Skin epidermis (tissue), 12 donors: ENCODE results near the gene NEK2.
"Not testable (repeated sequence)": the region's sequence is repeated elsewhere in the genome, so short reads cannot be mapped to it uniquely, and the experiment has no call there.

Experiments used
- H3K27ac ChIP-seq, 21 experiments: fragments of 200-600 bp; sonication (generic) in 11 of 21; one replicate each; pipeline ENCODE4 v1.5.0; 2020; ENCODE audit warnings: mild to moderate bottlenecking in 3 of 21, inconsistent platforms in 2 of 21, moderate library complexity in 2 of 21
- H3K4me3 ChIP-seq, 7 experiments: fragments of 200-600 bp; sonication (generic) in 2 of 7; one replicate each; pipeline ENCODE4 v1.5.0; 2020; ENCODE audit warnings: inconsistent platforms in 2 of 7, mild to moderate bottlenecking in 2 of 7, moderate library complexity in 1 of 7

NEK2 gene

DNA sequence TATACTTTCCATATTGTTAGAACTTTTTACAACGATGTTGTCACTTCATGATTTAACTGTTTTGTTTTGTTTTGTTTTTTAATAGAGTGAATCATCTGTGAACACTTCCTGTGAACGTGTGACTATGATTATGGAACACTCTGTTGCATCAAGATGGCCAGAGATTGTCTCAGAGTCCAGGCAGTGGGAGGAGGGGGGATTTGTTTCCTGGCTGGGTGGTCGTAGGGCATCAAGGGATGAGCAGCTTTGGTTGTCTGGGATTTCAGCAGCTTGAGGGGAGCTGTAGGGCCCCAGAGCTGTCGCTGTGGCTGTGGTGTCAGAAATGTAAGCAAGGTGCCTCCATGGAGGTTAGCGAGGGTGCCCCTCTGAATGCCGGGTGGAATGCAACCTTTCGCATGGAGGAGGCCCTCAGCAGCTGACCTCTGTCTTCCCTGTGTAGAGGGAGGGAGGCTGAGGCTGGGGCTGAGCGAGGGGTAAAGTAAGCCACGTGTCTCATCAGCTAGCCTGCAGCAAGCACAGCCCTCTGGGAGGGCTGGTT, 21.4 kb downstream of the NEK2 start:
- Histone ChIP-seq H3K27ac (no peak overlapping the region), H3K4me3 (no peak overlapping the region)

DNA sequence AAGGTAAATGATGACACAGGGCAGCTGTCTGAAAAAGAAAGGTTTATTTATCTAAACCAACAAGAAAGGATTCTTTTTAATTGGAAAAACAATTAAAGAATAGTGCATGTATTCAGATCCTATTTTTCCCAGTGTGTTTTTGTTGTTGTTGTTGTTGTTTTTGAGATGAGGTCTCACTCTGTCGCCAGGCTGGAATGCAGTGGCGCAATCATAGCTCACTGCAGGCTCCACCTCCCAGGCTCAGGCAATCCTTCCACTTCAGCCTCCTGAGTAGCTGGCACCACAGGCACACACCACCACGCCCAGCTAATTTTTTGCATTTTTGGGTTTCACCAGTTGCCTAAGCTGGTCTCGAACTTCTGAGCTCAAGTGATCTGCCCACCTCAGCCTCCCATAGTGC, 22.1 kb downstream of the NEK2 start:
- Histone ChIP-seq H3K27ac (no peak overlapping the region), H3K4me3 (no peak overlapping the region)

DNA sequence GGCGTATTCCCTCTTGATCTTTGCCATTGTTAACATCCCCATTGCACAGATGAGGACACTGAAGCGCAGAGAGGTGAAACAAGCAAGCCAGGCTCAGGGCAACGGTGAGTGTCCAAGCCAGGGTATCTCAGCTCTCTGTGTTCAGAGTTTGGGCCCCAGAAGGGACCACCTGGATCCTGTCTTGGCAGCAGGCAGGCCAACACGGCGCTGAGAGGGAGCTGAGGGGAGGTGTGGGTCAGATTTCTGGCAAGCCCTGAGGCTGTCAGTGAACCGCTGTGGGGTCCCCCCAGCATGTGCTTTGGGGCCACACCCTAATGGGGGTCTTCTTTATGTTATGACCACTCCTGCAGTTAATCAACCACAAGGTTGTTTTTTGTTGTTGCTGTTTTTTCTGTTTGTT, 23.1 kb downstream of the NEK2 start:
- Histone ChIP-seq H3K4me3 (no peak overlapping the region), H3K27ac (no peak overlapping the region)

- no peak overlapping the region for H3K27ac ChIP-seq
- no peak overlapping the region for H3K4me3 ChIP-seq
Measured at GRCh38 chr1:211650904-211651303, 24.5 kb downstream of the NEK2 start.

- H3K4me3 ChIP-seq, result no peak overlapping the region
- no peak overlapping the region for H3K27ac ChIP-seq
Measured at GRCh38 chr1:211648980-211649934, 26.2 kb downstream of the NEK2 start.

GRCh38 chr1:211648336-211648735, 27.1 kb downstream of the NEK2 start:
- Histone ChIP-seq H3K27ac (peak overlapping the region in 1 of 21 experiments; percentile 29), H3K4me3 (no peak overlapping the region)

GRCh38 chr1:211647711-211648121, 27.7 kb downstream of the NEK2 start:
- H3K27ac ChIP-seq, result peak overlapping the region in 1 of 21 experiments; percentile 29
- H3K4me3 ChIP-seq, result no peak overlapping the region

- Histone ChIP-seq H3K4me3 (no peak overlapping the region), H3K27ac (no peak overlapping the region)
Measured at GRCh38 chr1:211646566-211646965, 28.9 kb downstream of the NEK2 start.

DNA sequence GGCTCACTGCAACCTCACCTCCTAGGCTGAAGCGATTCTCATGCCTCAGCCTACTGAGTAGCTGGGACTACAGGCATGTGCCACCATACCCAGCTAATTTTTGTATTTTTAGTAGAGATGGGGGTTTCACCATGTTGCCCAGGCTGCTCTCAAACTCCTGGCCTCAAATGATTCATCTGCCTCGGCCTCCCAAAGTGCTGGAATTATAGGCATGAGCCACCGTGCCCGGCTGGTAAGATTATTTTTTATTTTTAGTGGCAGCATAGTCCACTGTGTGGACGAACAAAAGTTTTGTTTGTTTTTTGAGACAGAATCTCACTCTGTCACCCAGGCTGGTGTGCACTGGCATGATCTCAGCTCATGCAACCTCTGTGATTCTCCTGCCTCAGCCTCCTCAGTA, 29.8 kb downstream of the NEK2 start:
- not testable (repeated sequence) for H3K4me3 ChIP-seq, H3K27ac ChIP-seq

- H3K27ac ChIP-seq, result no peak overlapping the region
- H3K4me3 ChIP-seq, result no peak overlapping the region
Measured at GRCh38 chr1:211644653-211645052, 30.8 kb downstream of the NEK2 start.

DNA sequence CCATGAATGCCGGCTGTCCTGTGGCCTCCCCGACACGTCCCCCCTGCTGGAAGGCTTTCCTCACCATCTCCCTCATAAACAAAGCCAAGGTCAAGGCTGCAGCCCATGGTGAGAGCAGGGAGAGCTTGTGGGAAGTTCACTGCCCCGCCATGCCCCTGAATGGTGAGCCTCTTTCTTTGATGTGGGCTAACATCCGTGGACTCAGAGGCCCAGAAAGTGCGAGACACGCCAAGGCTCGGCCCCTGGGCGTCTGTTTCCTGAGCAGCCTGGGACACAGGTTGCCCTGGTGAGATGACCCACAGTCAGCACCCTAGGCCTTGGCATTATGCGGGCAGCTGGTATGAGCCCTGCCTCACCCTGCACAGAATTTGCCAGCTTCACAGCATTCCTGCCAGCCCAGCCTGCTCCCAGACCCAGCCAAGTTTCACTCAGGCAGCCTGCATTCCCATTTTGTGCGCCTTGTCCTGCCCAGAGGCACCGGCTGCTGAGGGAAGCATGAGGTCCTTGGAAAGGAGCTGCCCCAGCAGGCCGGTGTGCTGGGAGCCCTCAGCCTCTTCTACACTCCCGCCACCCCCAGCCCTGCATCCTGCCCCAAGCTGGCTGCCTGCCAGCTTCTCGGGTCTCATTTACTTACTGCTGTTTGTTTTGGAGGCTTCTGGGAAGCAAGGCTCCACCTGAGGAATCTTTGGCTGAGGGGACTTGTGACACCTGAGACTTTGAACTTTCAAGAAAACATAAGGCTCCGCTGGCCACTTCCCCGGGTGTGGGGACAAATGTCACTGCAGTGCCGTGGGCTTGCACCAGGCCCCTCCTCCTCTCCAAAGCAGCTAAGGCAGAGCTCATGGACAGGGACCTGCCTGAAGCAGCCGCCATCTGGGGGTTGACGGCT, 31.9 kb downstream of the NEK2 start:
- Histone ChIP-seq H3K4me3 (no peak overlapping the region), H3K27ac (peak overlapping the region in 4 of 21 experiments; percentile 10 to 27 (median 22))

DNA sequence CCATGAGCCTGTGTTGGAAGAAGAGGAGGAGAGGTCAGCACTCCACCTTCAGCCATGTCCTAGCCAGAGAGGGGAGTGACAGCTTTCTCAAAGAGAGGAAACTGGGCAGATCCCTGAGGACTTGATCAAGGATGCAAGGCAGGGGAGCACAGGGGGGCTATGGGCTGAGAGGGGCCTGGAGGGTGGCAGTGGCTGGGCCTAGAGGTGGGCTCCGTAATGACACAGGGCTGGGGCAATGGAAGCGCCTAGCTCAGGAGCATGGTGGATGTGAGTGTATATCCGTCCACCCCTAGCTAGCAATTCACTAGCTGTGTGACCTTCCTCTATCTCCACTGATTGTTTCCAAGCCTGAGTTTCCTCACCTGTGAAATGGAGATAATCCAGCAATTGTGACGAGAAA, 32.6 kb downstream of the NEK2 start:
- no peak overlapping the region for H3K4me3 ChIP-seq
- no peak overlapping the region for H3K27ac ChIP-seq

DNA sequence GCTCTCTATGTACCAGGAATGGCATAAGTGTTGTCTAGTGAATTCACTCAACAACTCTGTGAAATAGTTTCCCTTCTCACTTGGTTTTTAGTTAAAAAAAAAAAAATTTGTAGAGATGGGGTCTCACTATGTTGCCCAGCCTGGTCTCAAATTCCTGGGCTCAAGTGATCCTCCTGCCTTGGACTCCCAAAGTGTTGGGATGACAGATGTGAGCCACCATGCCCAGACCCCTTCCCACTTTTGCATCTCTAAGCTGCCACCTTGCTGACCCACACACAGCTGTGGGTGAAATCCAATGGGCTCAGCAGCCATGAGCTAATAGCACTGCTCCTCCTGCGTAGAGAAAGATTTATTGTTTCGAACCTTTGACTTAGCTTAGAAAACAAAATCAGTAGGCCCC, 33.5 kb downstream of the NEK2 start:
- H3K27ac ChIP-seq, result no peak overlapping the region

DNA sequence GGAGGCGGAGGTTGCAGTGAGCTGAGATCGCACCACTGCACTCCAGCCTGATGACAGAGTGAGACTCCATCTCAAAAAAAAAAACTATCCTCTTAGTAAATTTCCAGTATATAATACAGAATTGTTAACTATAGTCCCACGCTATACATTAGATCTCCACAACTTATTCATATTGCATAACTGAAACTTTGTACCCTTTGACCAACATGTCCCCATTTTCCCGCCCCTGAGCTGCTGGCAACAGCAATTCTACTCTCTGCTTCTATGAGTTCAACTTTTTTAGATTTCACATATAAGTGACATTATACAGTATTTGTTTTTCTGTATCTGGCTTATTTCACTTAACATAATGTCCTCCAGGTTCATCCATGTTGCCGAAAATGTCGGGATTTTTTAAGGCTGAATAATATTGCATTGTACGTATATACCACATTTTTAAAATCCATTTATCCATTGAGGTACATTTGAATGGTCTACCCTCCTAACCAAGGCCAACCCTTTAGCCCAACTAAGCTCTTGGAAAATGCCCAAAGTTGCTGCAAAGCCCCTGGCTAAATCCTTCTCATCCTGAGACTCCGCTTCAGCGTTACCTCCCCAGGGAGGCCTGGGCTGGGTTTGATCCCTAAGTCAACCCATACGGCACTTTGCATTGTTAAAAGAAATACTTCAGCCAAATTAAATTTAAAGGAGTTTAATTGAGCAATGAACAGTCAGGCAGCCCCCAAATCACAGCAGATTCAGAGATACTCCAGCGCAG, 34.2 kb downstream of the NEK2 start:
- no peak overlapping the region for H3K27ac ChIP-seq
- H3K4me3 ChIP-seq, result no peak overlapping the region

More for the DNA sequence above, 33.5 kb downstream of the NEK2 start:
- H3K4me3 ChIP-seq, result no peak overlapping the region

GRCh38 chr1:211640301-211640630, 35.2 kb downstream of the NEK2 start:
- H3K4me3 ChIP-seq, result no peak overlapping the region
- peak overlapping the region in 1 of 21 experiments; percentile 17 for H3K27ac ChIP-seq

DNA sequence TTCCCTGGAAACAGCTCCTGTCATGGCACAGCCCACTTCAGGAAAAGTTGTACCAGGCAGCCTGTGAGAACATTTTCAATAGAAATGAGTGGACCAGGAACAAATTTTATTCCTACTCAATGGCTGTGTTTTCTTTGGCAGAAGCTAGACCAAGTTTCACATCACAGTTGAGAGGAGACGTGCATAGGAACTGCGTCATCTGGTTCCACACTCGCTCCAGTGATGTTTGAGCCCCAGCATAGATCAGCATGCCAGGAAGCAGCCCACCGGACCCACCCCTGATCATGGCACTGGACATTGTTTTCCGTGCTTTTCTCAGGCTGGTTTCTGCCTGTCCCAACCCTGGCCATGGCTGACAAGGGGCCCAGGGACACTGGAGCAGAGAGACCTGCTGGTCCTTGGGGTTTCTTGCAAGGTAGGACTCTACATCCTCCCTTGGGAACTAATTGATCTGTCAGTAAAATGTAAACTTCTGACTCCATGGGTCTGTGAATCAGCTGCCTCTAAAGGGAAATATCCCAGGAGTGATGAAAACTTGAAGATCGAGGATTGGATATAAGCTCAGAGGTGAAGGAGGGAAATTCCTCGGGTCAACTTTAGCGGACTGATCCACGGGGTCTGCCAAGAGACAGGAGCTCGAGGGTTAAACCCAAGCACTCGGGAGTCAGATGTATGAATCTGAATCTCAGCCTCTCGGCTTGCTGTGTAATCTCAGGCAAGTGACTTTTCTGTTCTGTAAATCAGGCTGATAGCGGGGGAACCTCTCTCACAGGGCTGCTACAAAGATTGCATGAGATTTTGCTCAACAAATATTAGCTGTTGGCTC, 35.7 kb downstream of the NEK2 start:
- H3K4me3 ChIP-seq, result no peak overlapping the region
- H3K27ac ChIP-seq, result peak overlapping the region in 1 of 21 experiments; percentile 17

DNA sequence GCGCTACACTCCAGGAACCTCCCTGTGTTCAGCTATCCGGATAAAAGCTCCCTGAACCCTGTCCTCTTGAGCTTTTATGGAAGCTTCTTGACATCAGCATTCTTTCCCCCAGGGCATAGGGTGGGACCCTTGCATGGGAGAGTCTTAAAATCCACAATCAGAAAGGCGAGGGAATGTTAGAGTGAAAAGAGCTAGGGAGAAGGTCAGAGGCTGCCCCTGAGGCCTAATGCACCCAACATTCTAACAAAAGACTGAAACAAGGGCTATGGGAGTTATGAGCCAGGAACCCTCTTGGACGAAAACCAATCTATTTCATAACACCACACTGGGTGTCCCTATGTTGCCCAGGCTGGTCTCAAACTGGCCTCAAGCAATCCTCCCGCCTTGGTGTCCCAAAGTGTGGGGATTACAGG, 36.7 kb downstream of the NEK2 start:
- Histone ChIP-seq H3K27ac (no peak overlapping the region), H3K4me3 (no peak overlapping the region)

GRCh38 chr1:211638246-211638645, 37.2 kb downstream of the NEK2 start:
- H3K27ac ChIP-seq, result no peak overlapping the region
- no peak overlapping the region for H3K4me3 ChIP-seq

DNA sequence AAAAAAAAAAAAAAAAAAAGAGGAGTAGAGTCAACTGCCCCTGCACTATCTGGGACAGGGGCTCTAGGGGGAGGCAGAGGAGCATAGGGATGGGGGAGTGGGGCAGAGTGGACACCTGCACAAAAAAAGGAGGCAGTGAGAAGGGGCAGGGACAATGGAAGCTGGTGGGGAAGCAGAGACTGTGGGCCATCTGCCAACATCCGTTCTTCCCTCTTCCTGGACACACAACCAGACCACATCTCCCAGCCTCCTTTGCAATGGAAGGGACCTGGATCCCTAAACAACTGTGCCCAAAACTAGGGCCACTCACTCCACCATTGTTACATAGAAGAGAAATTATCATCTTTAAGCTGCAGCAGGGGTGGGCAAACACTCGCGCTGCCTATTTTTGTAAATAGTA, 38.4 kb downstream of the NEK2 start:
- Histone ChIP-seq H3K27ac (no peak overlapping the region), H3K4me3 (no peak overlapping the region)
